ENCODE measurements around the gene KCNC4.

GRCh38 chr1:110242731-110243130 is 32.6 kb downstream of the KCNC4 start:
- no peak for TF ChIP-seq REST (IDR thresholded peaks at IDR 0.05; ENCODE audit: low read depth)
- TF ChIP-seq EP300 (IDR thresholded peaks at IDR 0.05; ENCODE audit: borderline replicate concordance) = no peak
- no peak for TF ChIP-seq USF1 (IDR thresholded peaks at IDR 0.05)
- no peak for TF ChIP-seq FOXM1 (IDR thresholded peaks at IDR 0.05; ENCODE audit: borderline replicate concordance, low read depth)
- TF ChIP-seq TAF1 (IDR thresholded peaks at IDR 0.05; ENCODE audit: low read depth) = no peak
- TF ChIP-seq CREB1 (IDR thresholded peaks at IDR 0.05; ENCODE audit: low read depth) = no peak
- TF ChIP-seq EGR1 (IDR thresholded peaks at IDR 0.05) = no peak
- no peak for TF ChIP-seq RAD21 (IDR thresholded peaks at IDR 0.05; ENCODE audit: low read depth)
- TF ChIP-seq ZBTB7A (IDR thresholded peaks at IDR 0.05; ENCODE audit: low read depth) = no peak
- no peak for TF ChIP-seq CEBPB (IDR thresholded peaks at IDR 0.05)
- TF ChIP-seq MAX (IDR thresholded peaks at IDR 0.05) = no peak

Measured in Ishikawa (cell line).